Non-pigmented ciliary epithelial cell (primary cell): ENCODE data around the gene EIF3K.
"Not testable (repeated sequence)": the region's sequence is repeated elsewhere in the genome, so short reads cannot be mapped to it uniquely, and the experiment has no call there.

Source experiments
- DNase-seq: peaks from one replicate; pipeline ENCODE4 v3.0.0-alpha.2; 2010; ENCODE audit warnings: low read depth

EIF3K gene

GRCh38 chr19:38618590-38619360, at the start of gene EIF3K:
TSS of gene EIF3K (plus strand) at chr19:38619188. CDS start at chr19:38619269, 81 bp downstream.
- peak; percentile 90 for DNase-seq

- DNase-seq, result no peak
Observed at GRCh38 chr19:38569368-38569983, 49.5 kb upstream of the EIF3K start.

- no peak for DNase-seq
Observed at GRCh38 chr19:38571682-38572081, 47.3 kb upstream of the EIF3K start.

GRCh38 chr19:38577826-38578225, 41.2 kb upstream of the EIF3K start:
- DNase-seq, result no peak

GRCh38 chr19:38579304-38579703, 39.7 kb upstream of the EIF3K start:
- not testable (repeated sequence) for DNase-seq

GRCh38 chr19:38580080-38580479, 38.9 kb upstream of the EIF3K start:
- DNase-seq, result no peak

GRCh38 chr19:38583219-38583984, 35.6 kb upstream of the EIF3K start:
- DNase-seq, result no peak

GRCh38 chr19:38583985-38584305, 35.0 kb upstream of the EIF3K start:
- DNase-seq, result no peak

GRCh38 chr19:38587562-38587961, 31.4 kb upstream of the EIF3K start:
- no peak for DNase-seq

GRCh38 chr19:38588041-38588440, 30.9 kb upstream of the EIF3K start:
- DNase-seq, result no peak

GRCh38 chr19:38592940-38593339, 26.0 kb upstream of the EIF3K start:
- no peak for DNase-seq

GRCh38 chr19:38596057-38596981, 22.7 kb upstream of the EIF3K start:
- DNase-seq, result no peak

- no peak for DNase-seq
Observed at GRCh38 chr19:38597075-38597474, 21.9 kb upstream of the EIF3K start.

- DNase-seq, result no peak
Observed at GRCh38 chr19:38599722-38600121, 19.3 kb upstream of the EIF3K start.

GRCh38 chr19:38602856-38603255, 16.1 kb upstream of the EIF3K start:
- DNase-seq, result not testable (repeated sequence)

- no peak for DNase-seq
Observed at GRCh38 chr19:38606131-38606530, 12.9 kb upstream of the EIF3K start.

- DNase-seq, result no peak
Observed at GRCh38 chr19:38614289-38614688, 4.7 kb upstream of the EIF3K start.

GRCh38 chr19:38615007-38615581, 3.9 kb upstream of the EIF3K start:
- no peak for DNase-seq

GRCh38 chr19:38616265-38616664, 2.7 kb upstream of the EIF3K start:
- no peak for DNase-seq

- DNase-seq, result no peak
Observed at GRCh38 chr19:38617283-38617763, 1.7 kb upstream of the EIF3K start.
